GM19238 (cell line): ENCODE measurements around the gene MYH7.
"Not testable (repeated sequence)": the region's sequence is repeated elsewhere in the genome, so short reads cannot be mapped to it uniquely, and the experiment has no call there.

Source experiments
- DNase-seq: peaks from one replicate; pipeline ENCODE4 v3.0.0; 2011; ENCODE audit warnings: low spot score; ENCODE audit not compliant: insufficient read length

The MYH7 gene

DNA sequence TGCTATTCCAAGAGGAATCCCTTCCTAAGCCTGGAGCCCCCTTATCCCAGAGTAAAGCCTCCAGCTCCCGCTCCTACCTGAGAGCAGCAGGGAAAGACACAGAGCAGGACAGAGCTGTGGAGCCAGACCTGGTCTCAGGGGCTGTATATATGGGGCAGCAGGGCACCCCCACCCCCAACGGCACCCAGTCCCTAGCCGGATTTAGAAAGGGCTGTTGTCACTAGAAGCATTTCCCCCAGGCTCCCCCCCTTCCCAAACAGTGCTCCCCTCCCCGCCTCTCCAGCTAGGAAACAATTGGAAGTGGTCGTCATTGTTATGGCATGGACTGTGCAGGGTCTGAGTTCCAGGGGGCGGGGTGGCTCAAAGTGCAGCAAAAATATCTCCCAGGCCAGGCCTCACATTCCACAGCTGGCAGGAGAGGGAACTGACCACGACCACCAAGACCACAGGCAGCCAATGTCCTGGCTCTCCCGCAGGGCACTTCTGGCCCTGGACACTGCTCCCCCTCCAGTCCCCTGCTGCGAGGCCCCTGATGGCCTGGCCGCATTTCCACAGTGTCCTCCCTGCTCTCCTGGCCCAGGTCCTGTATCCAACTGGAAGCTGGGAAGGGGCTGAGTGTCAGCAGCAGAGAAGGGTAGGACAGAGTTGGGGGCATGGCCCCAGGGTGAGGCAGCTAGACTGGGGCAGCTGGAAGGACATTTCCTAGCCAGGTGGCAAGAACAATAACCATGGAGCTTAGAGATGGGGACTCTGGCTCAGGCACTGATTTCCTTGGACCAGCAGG, at the start of gene MYH7:
Gene MYH7 (minus strand): TSS at position 118 of the 784 bp plus-strand sequence. CDS start 1,928 bp downstream, outside the sequence.
- DNase-seq, result no peak

GRCh38 chr14:23483236-23483854, 47.9 kb upstream of the MYH7 start:
- DNase-seq, result no peak

DNA sequence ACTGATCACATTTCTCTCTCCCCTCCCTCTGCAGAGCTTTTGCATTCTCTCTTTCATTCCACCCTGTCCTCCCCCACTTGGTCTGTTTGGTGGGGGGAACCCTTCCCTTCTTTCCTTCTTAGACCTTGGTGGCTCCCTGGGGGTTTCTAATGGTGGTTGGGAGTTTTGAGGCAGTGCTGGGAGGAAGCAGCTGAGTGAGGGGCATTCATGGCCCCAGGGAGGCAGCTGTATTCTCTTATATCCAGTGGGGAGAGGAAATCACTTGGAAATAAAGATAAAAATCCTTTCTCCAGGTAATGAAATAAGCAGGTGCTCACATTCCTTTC, 47.3 kb upstream of the MYH7 start:
- DNase-seq, result no peak

- no peak for DNase-seq
These were observed 46.7 kb upstream of the MYH7 start for GRCh38 chr14:23481979-23482822.

DNA sequence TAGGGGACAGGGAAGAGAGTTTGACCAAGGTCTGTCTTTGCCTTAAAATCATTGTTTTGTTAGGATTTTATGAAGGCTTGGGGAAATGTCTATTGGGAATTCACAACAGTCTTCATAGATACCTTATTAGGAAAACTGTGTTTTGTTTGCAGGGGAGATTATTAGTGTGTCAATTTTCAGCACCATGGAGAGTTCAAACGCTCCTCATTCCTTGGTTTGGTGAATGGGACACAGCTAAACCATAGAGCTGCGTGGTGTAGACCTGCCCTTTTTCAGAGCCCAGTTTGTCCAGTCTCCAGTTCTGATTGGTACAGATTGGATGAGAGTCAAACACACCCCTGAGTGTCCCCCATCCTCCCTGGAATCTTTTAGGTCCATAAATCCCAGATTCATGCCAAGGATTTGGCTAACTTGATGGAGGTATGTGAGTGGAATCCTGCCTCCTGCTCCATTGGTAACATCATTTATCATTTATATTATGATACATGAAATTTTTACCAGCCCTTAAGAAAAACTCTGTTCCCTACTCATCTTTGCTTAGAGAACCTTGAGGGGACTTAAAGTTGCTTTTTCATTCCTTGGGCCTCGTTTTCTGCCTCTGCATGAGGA, 46.0 kb upstream of the MYH7 start:
- DNase-seq, result no peak

GRCh38 chr14:23478109-23478759, 42.8 kb upstream of the MYH7 start:
- DNase-seq, result peak; percentile 15

GRCh38 chr14:23470947-23471346, 35.5 kb upstream of the MYH7 start:
- DNase-seq, result no peak

DNA sequence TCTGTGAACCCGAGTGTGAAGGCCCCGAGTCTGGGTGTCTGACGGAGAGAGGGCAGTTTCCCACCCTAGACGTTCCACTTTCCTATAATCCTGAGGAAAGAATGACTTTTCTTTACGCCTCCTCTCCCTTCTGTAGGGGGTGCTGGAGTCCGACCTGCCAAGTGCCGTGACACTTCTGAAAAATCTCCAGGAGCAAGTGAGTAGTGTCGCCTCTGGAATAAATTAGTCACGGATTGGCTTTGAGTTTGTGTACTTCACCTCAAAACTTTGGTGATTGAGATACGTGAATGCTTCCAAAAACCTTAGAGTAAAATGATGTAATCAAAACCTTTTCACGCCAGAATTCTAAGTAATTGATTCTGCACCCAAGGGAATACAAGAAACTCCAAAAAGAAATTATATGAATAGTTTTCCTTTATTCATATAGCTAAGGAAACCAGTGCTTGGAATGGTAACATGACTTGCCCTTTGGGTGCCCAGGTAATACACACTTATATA, 34.5 kb upstream of the MYH7 start:
- DNase-seq, result no peak

DNA sequence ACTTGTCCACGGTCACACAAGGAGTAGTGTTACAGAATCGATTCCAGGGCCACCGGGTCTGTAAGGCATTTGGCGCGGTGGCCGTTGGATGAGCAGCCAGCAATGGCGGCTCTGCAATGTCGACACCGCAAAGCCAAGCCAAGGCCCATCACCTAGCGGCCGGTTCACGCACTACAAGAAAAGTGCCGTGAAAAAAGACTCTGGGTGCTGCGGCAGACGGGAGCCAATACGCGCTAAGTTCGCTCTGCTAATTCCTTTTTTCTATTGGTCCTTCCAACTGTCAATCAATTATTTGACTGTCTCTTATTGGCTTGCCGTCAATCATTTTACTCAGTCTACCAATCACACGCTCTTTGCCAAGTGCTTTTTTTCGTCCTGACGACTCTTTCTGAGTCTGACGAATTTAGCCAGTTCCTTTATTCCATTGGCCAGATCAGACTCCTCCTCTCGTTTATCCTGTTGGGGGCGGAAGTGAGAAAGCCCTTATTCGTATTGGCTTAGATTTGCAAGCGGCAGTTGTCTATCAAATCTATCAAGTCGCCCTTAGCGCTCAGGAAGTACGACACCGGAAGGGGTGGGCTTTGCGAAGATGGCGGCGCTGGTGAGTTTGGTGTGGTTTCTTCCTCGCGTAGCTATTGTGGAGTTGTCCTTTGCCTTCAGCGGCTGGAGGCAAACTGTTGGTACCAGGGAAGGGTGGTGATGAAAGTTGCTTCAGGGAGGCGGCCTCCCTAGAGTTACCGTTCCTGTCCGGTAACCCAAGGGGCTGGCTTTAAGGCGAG, 33.9 kb upstream of the MYH7 start, which contains the start of gene NGDN:
Gene NGDN (plus strand): TSS at position 577 of the 779 bp plus-strand sequence. CDS start 13 bp downstream, at position 590.
- DNase-seq, result peak; percentile 82

DNA sequence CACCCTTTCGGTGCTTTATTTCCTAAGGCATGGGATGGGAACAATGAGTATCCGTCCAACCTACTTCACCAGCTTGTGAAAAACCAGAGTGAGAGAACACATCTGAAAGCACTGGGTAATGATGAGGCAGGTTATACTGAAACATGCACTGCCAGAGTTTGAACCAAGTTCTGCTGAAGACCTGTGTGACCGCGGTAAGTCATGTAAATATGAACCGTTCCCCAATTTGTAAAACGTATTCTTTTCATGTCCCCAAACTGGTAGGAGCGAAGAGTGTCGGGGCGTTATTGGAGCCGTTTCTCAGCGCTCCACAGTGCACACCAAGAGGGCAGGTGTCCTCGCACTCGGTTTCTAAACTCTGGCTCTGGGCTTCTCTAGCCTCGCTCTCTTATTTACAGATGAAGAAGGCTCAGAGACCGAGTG, 33.3 kb upstream of the MYH7 start:
- DNase-seq, result no peak

DNA sequence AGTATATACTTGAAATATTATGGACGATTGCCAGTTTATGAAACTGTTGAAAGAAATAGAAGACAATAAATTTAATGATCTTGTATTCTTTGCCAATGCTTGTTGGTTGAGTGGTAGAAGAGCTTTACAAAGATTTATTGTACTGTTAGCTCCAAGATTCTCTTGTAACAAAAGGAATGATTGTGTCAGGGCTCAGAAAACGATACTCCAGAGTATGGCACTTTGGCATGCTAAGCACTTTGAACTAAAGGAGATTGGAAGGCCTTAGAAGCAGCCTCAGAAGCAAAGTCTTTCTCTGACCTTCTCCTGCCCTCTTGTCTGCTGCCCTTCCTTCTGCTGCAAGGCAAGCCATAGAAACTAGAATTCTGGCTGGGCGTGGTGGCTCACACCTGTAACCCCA, 29.8 kb upstream of the MYH7 start:
- no peak for DNase-seq

DNA sequence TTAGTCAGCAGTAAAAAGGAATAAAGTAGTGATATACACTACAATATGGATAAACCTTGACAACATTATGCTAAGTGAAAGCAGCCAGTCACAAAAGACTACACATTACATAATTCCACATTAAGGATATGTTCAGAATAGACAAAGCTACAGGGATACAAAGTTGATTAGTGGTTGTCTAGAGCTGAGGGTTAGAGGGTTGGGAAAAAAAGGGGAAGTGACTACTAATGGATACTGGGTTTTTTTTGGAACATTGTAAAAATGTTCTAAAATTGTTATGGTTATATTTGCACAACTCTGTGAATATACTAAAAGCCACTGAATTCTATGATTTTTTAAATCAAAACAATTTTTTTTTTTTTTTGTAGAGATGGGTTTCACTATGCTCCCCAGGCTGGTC, 29.2 kb upstream of the MYH7 start:
- no peak for DNase-seq

DNA sequence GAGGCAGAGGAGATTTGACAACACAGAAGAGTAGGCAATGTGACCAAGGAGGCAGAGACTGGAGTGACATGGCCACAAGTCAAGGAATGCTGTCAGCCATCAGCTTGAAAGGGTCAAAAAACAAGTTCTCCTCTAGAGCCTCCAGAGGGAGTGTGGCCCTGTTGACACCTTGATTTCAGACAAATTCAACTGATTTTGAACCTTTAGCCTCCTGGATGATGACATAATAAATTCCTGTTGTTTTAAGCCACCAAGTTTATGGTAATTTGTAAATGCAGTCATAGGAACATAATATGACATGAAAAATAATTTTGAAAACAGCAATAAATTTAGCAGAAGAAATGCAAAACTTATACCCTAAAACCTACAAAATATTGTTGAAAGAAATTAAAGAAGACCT, 25.5 kb upstream of the MYH7 start:
- no peak for DNase-seq

DNA sequence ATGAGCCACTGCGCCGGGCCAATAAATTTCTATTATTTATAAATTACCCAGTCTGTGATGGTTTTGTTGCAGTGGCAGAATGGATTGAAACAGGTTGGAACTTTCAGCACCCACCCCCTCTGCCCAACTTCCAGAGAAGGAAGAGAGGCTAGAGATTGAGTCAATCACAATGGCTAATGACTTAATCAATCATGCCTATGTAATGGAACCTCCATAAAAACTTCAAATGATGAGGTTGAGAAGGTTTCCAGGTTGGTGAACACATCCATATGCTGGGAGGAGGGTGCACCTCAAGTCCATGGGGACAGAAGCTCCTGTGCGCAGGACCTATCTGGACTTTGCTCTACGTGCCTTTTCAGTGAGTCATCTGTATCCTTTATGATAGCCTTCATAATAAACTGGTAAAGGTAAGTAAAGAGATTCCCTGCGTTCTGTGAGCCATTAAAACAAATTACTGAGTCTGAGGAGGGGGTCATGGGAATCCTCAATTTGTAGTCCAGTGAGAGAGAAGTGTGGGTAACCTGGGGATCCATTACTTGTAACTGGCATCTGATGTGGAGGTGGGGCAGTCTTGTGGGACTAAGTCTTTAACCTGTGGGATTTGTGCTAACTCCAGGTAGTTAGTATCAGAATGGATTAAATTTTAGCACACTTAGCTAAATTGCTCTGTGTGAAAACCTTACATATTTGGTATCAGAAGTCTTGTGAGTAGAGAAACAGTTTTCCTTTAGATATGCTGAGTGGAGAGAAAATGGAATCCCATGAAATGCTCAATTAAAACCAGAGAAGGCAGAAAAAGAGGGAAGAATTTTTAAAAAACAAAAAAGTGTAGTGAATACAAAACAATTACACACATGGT, 22.4 kb upstream of the MYH7 start:
- no peak for DNase-seq

DNA sequence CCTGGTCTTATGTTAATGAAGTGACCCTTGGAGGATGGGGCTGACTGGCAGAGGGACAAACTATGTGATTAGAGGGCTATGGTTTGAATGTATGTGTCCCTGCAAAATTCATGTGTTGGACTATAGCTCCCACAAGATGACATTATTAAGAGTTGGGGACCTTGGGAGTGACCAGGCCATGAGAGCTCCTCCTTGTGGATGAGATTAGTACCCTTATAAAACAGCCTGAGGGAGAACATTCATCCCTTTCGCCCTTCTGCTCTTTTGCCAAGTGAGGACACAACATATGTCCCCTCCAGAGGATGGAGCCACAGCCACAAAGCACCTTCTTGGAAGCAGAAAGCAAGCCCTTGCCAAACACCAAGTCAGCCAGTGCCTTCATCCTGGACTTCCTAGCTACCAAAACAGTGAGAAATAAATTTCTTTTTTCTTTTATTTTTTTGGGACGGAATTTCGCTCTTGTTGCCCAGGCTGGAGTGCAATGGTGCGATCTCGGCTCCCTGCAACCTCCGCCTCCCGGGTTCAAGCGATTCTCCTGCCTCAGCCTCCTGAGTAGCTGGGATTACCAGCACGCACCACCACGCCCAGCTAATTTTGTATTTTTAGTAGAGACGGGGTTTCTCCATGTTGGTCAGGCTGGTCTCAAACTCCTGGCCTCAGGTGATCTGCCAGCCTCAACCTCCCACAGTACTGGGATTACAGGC, 21.6 kb upstream of the MYH7 start:
- not testable (repeated sequence) for DNase-seq

DNA sequence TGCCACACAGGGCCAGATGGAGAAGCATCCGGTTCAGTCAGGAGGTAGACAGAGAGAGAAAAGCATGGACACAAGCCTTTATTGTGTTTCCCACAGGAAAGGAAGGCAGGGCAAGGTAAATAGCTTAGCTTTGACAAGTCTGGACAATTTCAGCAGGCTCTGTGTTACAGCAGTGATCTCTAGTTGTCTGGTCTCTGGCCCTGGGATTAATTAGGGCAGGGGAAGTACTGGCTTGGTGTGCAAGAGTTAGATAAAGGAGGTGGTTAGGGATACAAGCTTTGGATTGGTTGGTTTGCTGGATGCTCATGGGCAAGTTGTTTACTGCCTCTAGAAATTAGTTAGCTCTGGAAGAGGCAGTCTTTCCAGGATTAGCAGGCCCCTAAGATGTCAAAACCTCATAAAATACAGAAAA, 19.0 kb upstream of the MYH7 start:
- DNase-seq, result no peak

GRCh38 chr14:23452237-23452636, 16.8 kb upstream of the MYH7 start:
- no peak for DNase-seq

DNA sequence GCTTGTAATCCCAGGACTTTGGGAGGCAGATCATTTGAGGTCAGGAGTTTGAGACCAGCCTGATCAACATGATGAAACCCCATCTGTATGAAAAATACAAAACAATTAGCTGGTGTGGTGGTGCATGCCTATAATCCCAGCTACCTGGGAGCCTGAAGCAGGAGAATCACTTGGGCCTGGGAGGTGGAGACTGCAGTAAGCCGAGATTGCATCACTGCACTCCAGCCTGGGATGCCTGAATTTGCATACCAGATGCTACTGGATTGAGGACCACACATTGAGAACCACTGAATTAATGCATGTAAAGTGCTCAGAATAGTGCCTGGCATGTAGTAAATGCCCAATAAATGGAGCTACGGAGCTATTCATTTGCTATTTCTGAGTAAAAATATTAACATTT, 14.9 kb upstream of the MYH7 start:
- DNase-seq, result no peak

DNA sequence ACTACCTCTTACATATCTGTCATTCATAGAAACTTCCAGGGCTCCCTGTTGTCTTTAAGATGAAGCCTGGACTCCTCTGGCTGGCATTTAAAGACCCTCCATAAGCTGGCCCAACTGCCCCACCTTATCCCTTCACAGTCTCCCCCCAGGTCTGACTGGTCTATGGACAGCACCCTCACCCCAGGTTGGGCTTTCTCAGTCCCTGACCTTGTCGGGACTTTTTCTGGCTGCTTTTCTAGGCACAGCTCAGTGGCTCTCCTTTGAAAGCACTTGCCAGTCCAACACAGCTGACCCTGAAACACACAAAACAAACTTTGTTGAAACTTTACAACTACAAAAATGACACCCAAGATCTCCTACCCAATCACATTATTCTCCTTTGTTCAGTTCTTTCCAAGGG, 13.9 kb upstream of the MYH7 start:
- DNase-seq, result no peak
